Middle frontal gyrus (tissue), 1 donor: ENCODE results near the gene CD74.
"Not testable (repeated sequence)": the region's sequence is repeated elsewhere in the genome, so short reads cannot be mapped to it uniquely, and the experiment has no call there.

ENCODE experiments used
- DNase-seq: peaks from one replicate; pipeline ENCODE4 v3.0.0-alpha.2; 2015; ENCODE audit warnings: low spot score; ENCODE audit errors: extremely low spot score

Gene CD74

DNA sequence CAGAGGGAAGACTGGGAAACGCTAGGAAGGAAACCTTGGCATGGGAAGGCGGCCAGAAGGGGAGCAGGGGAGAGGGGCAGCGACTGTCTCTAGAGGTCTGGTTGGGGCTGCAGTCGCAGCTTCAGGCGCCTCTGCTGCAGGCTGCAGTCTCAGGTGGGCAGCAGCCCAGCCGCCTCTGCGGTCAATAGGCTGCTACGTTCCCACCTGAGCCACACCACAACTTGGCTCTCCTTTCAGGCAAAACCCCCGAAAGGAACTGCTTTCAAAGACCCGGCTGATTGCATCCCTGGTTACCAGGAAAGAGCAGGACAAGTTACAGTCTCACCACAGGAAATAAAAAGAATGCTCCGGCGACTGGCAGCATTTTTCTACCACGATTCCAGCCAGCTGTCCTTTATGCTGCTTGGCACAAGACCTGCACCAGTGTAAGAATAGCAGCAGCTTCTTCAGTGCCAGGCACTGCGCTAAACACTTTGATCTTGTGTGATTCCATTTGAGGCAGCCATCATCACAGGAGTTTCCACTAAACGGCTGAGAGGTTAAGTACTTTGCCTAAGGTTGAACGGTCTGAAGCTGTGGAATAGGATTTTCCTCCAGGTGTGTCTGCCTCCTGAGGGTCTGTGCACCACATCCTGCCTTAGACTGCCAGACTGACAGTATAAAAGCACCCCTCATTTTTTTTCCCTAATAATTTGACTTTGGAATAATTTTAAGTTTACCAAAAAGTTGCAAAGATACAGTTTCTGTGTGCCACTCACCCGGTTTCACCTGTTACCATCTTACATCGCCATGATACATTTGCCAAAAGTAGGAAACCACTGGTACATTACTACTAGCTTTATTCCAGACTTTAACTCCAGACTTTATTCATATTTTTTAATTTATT is 29.3 kb upstream of the CD74 start:
- peak; percentile 50 for DNase-seq

DNA sequence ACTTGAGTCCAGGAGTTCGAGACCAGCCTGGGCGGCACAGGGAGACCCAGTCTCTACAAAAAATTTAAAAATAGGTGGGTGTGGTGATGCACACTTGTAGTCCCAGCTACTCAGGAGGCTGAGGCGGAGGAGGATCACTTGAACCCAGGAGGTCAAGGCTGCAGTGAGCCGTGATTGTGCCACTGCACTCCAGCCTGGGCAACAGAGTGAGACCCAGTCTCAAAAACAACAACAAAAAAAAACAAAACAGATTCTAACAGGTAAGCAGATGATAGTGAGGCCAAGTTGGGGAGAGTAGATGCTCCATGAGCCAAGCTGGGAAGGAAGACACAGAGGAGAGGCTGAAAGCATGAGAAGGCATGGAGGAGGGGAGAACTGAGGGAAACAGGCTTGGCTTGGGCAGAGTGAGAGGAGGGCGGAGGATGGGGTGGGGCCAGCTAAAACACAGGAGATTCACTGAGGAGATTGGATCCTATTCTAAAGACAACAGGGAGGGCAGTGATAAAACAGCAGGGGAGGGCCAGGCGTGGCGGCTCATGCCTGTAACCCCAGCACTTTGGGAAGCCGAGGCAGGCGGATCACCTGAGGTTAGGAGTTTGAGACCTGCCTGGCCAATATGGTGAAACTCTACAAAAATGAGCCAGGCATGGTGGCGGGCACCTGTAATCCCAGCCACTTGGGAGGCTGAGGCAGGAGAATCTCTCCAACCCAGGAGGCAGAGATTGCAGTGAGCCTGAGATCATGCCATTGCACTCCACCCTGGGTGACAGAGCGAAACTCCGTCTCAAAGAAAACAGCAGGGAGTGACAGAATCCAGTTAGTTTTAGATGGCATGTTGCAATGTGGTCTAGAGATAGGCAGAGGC is 28.5 kb upstream of the CD74 start:
- DNase-seq = no peak

DNA sequence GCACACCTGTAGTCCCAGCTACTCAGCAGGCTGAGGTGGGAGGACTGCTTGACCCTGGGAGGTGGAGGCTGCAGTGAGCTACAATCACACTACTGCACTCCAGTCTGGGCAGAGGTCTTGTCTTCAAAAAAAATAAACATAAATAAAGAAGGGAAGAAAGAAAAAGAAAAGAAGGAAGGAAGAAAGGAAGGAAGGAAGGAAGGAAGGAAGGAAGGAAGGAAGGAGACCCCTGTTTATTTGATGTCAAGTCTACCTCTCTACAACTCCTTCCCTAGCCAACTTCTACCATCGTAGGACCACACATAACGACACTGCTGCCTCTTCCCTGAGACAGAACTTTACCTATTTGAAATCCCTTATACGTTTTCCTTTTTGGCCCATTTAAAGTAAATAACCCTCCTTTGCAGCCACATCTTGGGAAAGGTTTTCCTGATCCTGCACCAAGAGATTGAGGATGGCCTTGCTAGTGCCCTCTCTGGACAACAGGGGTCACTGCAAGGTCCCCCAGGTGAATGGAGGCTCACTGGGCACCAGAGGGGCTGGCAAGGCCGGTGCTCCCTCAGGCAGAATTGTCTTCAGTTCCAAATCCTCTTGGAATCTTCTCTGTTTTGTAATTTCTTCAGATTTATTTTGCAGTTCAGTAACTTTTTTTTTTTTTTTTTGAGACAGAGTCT is 26.3 kb upstream of the CD74 start:
- no peak for DNase-seq

DNA sequence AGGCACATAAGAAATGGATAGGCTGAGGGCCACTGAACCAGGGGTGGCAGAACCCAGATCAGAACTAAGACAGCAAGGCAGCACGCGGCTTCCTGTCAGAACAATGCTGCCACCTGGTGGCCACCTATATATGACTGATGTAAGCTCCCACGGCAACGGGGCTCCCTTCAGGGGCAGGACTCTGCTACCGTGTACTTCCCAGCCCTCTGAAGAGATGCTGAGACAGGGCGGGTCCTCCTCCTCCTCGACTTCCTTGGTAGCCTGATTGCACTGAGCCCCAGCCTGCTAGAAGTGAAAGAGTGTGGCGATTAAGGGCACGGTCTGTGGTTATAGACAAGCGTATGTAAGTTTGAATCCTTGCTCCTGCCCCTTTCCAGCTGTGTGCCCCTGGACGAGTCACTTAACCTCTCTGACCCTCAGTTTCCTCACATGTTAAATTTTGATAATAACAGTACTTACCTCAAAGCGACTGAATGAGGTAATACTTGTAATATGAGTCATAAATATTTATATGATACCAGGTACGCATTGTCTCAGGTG is 23.5 kb upstream of the CD74 start:
- peak; percentile 86 for DNase-seq

DNA sequence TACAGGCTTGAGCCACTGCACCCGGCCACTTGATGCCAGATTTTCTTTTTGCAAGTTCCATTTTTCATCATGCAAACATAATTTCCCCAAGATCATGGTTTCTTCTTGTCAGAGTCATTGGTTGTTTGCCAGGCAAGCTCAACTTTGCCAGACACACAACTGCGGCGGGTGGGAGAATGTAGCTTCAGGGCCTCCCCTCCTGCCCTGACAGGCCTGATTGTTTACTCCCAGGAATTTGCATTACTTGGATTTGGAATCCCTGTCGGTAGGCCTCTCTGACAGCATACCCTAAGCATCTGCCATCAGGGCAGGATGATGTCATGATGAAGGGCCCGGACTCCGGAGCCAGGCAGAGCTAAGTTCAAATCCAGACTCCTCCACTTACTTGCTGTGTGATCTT is 21.8 kb upstream of the CD74 start:
- DNase-seq = no peak

DNA sequence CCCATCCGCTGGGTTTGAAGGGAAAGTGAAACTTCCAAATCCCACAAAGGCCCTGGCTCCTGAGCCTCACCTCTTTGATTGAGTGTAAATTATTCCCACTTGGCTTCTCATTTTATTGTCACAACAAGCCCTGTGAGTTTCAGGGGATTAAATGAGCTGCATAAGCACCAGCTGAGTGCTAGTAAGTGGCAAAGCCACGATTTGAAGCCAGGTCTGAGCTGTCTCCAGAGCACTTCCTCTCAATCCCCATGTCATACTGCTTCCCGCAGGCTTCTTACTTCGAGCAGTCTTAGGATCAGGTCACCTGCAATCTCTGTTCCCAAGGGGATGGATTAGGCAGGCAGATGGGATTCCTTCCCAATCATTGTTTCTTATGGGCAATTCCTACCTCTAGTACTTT is 18.9 kb upstream of the CD74 start:
- DNase-seq = no peak

DNA sequence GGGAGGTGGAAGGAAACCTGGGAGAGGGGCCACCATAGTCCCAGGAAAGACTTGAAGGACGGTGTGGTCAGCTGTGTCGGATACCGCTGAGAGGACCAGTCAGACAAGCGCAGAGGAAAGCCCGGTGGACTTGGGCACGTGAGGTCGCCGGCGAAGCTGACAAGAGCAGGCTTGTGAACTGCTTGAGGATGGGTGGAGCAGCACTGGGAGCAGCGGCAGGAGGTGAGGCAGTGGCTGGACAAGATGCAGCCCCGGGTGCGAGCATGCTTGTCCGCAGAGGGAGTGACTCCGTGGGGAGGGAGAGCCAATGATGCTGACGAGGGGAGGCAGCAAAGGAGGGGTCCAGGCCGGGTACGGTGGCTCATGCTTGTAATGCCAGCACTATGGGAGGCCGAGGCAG is 18.3 kb upstream of the CD74 start:
- no peak for DNase-seq

DNA sequence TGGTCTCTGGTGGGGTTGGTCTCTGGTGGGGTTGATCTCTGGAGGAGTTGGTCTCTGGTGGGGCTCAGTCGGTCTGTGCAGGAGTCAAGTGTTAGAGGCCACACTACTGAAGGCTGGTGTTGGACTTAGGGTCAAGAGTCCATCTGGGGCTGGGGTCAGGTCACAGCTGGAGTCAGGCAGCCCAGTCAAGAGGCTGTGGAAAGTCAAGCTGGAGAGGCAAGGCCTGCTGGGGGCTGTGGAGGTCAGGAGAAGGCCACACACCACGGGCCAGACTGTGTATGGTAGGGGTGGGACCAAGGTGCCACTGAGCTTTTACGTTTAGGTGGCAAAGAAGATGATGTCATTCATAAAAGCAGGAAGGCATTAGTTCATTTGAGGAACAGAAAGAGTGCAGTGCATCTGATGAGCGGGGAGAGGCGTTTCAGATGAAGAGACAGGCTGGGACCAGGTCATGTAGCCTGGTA is 16.7 kb upstream of the CD74 start:
- no peak for DNase-seq

DNA sequence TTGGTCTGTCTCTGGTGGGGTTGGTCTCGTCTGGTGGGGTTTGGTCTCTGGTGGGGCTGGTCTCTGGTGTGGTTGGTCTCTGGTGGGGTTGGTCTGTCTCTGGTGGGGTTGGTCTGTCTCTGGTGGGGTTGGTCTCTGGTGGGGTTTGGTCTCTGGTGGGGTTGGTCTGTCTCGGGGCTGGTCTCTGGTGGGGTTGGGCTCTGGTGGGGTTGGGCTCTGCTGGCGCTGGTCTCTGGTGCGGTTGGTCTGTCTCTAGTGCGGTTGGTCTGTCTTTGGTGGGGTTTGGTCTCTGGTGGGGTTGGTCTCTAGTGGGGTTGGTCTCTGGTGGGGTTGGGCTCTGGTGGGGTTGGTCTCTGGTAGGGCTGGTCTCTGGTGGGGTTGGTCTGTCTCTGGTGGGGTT is 16.3 kb upstream of the CD74 start:
- DNase-seq = no peak

DNA sequence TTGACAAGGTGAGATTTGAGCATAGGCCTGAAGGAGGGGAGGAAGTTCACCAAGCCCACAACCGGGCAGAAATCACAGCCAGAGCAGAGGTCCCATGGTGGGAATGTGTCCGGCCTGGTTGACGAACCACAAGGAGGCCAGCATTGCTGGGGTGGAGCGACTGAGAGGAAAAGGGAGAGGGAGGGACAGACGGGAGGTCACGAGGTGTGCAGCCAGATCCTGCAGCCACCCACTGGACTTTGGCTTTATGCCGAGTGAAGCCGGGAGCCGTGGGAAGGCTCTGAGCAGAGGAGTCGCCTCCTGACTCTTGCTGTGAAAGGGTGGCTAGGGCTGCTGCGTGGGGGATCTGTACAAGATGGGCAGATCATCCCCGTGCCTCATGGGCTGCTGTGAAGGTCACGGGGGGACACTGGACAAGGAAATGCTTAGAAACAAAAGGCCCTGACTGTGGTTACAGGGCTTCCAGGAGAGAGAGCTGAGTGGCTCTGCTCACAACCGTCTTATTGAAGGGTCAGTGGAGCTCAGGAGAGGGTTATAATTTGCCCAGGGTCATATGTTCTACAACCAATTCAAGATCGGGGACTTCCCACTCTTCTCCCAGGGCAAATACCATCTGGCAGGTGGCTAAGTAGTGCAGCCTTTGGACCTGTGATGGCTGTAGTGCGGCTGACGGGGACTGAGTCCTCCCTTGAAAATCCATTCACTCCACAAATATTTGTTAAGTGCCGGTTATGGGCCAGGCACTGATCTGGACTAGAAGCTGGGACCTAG is 15.6 kb upstream of the CD74 start:
- DNase-seq = no peak

DNA sequence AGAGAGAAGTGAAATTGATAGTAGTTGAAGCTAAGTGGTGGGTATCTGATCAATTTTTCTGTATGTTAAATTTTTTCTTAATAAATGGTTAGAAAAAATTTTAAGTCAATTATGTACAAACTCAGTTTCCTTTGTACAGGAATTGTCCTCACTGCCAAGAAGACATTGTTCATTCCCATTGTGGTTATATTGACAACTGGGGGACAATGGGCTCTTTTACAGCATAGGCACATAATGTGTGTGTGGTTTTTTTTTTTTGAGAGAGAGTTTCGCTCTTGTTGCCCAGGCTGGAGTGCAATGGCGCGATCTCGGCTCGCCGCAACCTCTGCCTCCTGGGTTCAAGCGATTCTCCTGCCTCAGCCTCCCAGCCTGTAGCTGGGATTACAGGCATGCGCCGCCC is 13.5 kb upstream of the CD74 start:
- DNase-seq = not testable (repeated sequence)

DNA sequence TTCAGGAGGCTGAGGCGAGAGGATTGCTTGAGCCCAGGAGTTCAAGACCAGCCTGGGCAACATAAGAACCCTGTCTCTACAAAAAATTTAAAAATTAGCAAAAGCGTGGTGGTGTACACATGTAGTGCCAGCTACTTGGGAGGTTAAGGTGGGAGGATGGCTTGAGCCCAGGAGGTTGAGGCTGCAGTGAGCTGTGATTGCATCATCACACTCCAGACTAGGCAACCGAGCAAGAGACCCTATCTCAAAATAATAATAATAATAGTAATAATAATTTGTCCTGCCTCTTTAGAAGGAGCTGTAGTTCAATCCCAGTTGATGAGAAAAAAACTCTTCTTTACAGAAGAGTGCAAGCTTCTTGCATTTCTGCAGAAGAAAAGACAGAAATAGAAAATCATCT is 10.0 kb upstream of the CD74 start:
- DNase-seq = no peak

DNA sequence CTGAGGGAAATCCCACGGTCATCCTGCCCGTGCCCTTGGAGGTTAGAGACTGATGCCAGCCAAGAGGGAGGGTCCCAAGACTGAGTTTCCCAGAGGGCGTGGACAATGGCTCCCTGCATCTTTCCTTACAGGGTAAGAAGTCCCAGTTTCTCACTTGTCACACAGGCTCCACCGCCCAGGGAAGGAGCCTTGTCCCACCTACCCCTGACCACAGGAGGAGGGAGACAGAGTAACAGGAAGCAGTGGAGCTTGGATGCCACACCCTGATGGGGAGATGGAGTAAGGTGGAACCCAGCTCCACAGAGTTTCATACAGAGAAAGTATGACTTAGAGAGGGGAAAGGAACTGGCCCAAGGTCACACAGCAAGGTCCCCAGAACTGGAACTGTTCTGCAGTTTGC is 9.4 kb upstream of the CD74 start:
- no peak for DNase-seq

DNA sequence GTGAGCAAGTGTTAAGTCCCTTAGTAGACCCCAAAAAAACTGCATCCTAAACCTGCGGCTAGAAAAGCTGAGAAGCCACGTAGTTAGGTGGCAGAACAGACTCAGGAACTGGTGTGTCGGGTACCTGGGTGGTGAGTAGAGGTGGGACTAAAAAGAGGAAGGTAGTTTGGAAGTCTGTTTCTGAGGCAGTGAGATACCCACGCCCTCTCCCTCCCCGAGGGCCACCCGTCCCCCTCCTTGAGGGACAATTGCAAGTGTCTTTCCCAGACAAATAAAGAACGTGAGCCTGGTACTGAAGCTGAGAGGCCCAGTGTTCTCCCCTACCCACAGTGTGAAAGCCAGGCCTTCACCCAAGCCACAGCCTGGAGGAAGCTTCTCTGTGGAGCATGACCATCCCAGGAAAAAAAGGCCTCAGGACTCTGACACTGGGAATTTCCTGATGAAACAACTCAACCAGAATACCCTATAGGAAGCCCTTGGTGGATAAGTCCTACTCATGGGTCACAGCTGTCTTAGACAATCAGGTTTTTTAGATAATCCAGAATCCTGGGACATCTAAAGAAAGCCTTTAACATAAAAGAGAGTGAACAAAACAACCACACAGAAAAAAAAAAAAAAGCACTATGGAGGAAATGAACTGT is 7.0 kb upstream of the CD74 start:
- no peak for DNase-seq

DNA sequence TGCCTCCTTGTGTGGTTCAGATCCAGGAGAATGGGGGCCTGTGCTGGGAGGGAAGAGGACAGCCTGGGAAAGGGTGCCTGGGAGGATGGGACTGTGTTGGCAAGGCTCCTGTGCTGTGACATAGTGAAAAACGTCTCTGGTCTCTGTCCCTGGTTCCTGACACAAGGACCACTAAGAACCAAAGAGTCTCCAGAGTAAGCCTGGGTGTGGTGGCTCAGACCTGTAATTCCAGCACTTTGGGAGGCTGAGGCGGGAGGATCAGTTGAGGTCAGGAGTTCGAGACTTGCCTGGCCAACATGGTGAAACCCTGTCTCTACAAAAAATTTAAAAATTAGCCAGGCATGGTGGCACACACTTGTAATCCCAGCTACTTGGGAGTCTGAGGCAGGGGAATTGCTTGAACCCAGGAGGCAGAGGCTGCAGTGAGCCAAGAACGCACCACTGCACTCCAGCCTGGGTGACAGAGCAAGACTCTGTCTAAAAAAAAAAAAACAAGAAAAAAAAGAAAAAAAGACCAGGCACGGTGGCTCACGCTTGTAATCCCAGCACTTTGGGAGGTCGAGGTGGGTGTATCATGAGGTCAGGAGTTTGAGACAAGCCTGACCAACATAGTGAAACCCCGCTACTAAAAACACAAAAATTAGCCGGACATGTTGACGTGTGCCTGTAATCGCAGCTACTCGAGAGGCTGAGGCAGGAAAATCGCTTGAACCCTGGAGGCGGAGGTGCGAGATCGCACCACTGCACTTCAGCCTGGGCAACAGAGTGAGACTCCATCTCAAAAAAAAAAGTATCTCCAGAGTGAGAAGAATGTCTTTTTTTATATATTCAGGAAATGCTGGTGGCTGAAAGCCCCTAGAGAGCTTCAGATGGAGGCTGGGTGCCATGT is 1.4 kb upstream of the CD74 start:
- not testable (repeated sequence) for DNase-seq

DNA sequence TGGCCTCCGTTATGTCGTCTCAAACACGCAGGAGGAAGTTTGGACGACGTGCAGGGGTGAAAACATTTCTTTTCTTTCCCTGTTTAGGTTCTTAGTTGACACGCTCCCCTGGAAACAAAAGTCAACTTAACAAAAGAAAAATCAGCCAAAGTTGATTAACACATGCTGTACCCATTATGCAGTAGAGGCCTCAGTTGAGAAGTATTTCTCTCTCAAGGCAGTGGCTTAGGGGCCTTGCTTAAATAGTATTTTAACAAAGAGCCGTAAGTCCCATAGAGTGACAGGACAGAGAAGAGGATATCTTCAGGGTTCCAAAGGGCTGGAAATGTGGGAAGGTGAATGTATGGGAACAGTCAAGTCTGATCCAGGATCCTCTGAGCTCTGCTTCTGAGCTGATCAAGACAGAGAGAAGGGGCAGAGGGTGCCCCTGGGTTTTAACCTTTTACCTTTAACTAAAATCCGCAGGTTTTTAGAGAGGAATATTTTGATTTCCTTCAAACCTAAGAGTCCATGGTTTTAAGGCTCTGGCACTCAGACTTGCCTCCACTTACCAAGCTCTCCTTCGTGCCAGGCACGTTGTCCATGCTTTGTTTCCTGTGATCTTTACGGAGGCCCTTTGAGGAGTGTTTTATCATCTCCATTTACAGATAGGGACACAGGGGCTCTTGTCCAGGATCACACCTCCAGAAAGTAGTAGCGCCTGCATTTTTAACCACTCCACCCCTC is 629 bp upstream of the CD74 start:
- DNase-seq = no peak

DNA sequence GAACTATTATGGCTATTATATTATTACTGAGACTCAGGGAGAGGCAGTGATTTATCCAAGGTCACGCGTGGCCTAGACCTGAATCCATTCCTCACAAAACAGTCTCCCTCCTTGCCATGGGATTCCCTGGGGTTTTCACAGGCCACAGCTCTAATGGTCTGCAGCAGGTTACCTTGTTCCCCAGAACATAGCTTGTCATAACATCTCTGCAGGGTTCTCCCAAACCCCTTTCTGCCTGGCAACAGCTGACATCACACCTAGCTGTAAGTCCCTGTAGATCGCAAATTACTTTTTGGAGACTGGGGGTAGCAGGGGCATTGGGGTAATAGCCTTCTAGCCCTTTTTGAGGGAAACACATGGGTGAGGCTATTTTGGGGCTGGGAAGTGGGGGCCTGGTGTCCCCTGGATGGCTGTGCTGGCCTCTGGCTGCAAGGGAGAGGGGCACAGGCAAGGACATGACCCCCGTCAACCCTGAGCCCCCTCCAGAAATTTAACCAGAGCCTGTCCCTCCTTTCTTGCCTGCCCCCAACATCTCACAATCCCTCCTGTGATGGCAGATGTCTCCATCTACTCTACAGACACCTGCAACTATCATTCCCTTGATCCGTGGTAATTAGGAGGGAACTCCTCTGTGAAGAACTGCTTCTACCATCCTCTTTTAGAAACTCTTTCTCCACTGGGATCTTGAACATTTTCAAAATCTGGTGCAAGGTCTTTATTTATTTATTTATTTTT is 1.3 kb downstream of the CD74 start:
- DNase-seq = no peak
